B cell (primary cell): Measurements from ENCODE around the gene HNRNPAB. TPM values are rescaled to one million over a fixed set of nuclear protein-coding genes. Genes with fewer than 3 reads are reported as not detected.

Source experiments
- ATAC-seq: fragments of 200-7000 bp; cut with Tn5 transposase; one replicate; pipeline ENCODE4 v1.10.0; 2021; ENCODE audit warnings: low read depth, mild to moderate bottlenecking, moderate number of reproducible peaks, moderate library complexity
- CTCF ChIA-PET: fragments of 350-600 bp; sonication (Branson Sonifier 250); formaldehyde crosslinking; loops from one replicate; lab custom pipeline; 2021; ENCODE audit warnings: antibody characterized with exemption, inconsistent platforms; lab: Charles Lee
- POLR2A ChIA-PET: fragments of 350-600 bp; sonication (Branson Sonifier 250); formaldehyde crosslinking; loops from one replicate; lab custom pipeline; 2021; ENCODE audit warnings: antibody characterized with exemption; lab: Charles Lee
- DNase-seq: peaks from one replicate; pipeline ENCODE4 v3.0.0; 2013
- H2AFZ ChIP-seq: 2 replicates; pipeline ENCODE4 v1.6.1; 2012; ENCODE audit warnings: mild to moderate bottlenecking, low read depth, low read length; ENCODE audit not compliant: insufficient read depth, poor library complexity, severe bottlenecking
- H3K27ac ChIP-seq, 2 donors: 1 replicate in 1 of 2; 2 replicates in 1 of 2; pipeline ENCODE4 v1.5.1; 2012 to 2013; ENCODE audit warnings: low read length in 2 of 2, mild to moderate bottlenecking in 2 of 2, moderate library complexity in 1 of 2
- H3K27me3 ChIP-seq, 4 experiments: fragments of 200-600 bp in 1 of 4; sonication (generic) in 1 of 4; replicated peaks in 1 of 4; 1 replicate in 2 of 4; 2 replicates in 2 of 4; pipeline versions ENCODE4 v1.6.1 to v1.7.0; 2013 to 2016; ENCODE audit warnings: low read length in 3 of 4, mild to moderate bottlenecking in 2 of 4, mixed read lengths in 1 of 4, moderate library complexity in 1 of 4; ENCODE audit not compliant: insufficient read depth in 4 of 4, control insufficient read depth in 3 of 4; ENCODE audit errors: control extremely low read depth in 1 of 4
- H3K36me3 ChIP-seq, 2 experiments: replicated peaks in 1 of 2; 1 replicate in 1 of 2; 2 replicates in 1 of 2; pipeline versions ENCODE4 v1.6.1 to v1.7.1; 2013; ENCODE audit warnings: low read length in 1 of 2; ENCODE audit not compliant: insufficient read depth in 2 of 2, control insufficient read depth in 1 of 2; ENCODE audit errors: control extremely low read depth in 1 of 2, extremely low read depth in 1 of 2
- H3K4me1 ChIP-seq, 2 donors: fragments of 200-600 bp in 1 of 2; sonication (generic) in 1 of 2; 1 replicate in 1 of 2; 2 replicates in 1 of 2; pipeline versions ENCODE4 v1.5.1 to v1.6.1; 2013 to 2017; ENCODE audit warnings: low read length in 2 of 2; ENCODE audit not compliant: control insufficient read depth in 2 of 2, insufficient read depth in 2 of 2
- H3K4me2 ChIP-seq: replicated peaks from 2 replicates; pipeline ENCODE3; 2012; ENCODE audit warnings: mild to moderate bottlenecking, low read depth, low read length; ENCODE audit not compliant: poor library complexity, severe bottlenecking
- H3K4me3 ChIP-seq, 5 experiments: fragments of 200-600 bp in 1 of 5; sonication (generic) in 1 of 5; 1 replicate in 3 of 5; 2 replicates in 2 of 5; pipeline versions ENCODE4 v1.5.1 to v1.7.0; 2011 to 2016; ENCODE audit warnings: low read length in 4 of 5, mild to moderate bottlenecking in 4 of 5, low read depth in 2 of 5, control low read depth in 1 of 5, moderate library complexity in 1 of 5; ENCODE audit not compliant: insufficient read depth in 1 of 5; ENCODE audit errors: control extremely low read depth in 1 of 5, extremely low read depth in 1 of 5
- H3K79me2 ChIP-seq: fragments of 200-600 bp; sonication (generic); one replicate; pipeline ENCODE4 v1.6.0; 2016; ENCODE audit warnings: low read length; ENCODE audit not compliant: control insufficient read depth, insufficient read depth
- H3K9ac ChIP-seq: fragments of 200-600 bp; sonication (generic); 2 replicates; pipeline ENCODE4 v1.6.1; 2017; ENCODE audit warnings: mild to moderate bottlenecking, low read length, moderate library complexity
- H3K9me3 ChIP-seq, 3 donors: one replicate each; pipeline versions ENCODE4 v1.6.1 to v1.7.1; 2013; ENCODE audit warnings: low read length in 2 of 3; ENCODE audit not compliant: control insufficient read depth in 2 of 3, insufficient read depth in 1 of 3; ENCODE audit errors: control extremely low read depth in 1 of 3
- H4K20me1 ChIP-seq: 2 replicates; pipeline ENCODE4 v1.6.0; 2012; ENCODE audit warnings: mild to moderate bottlenecking, low read length; ENCODE audit not compliant: insufficient read depth, control insufficient read depth, poor library complexity, severe bottlenecking
- H3K27ac Mint-ChIP-seq: one replicate; pipeline ENCODE4 v1.8.0; 2021; ENCODE audit warnings: mixed read lengths
- H3K27me3 Mint-ChIP-seq: one replicate; pipeline ENCODE4 v1.8.0; 2021; ENCODE audit warnings: mixed read lengths
- H3K4me1 Mint-ChIP-seq: one replicate; pipeline ENCODE4 v1.8.0; 2021; ENCODE audit warnings: mixed read lengths
- H3K4me3 Mint-ChIP-seq: one replicate; pipeline ENCODE4 v1.8.0; 2021; ENCODE audit warnings: mixed read lengths
- H3K9me3 Mint-ChIP-seq: one replicate; pipeline ENCODE4 v1.8.0; 2022; ENCODE audit warnings: mixed read lengths; ENCODE audit not compliant: insufficient read depth
- EZH2 ChIP-seq: IDR thresholded peaks from 2 replicates; pipeline ENCODE4 v1.6.1; 2012; ENCODE audit warnings: borderline replicate concordance, low read depth, mild to moderate bottlenecking, moderate library complexity, low read length; ENCODE audit not compliant: insufficient read depth, poor library complexity, severe bottlenecking
- WGBS: methylation state at CpG from one replicate; pipeline ENCODE4 v1.1.5; 2013; ENCODE audit warnings: missing lambda C conversion rate; ENCODE audit not compliant: insufficient coverage; 5-methylcytosine and 5-hydroxymethylcytosine counted together
- intact Hi-C: fragments of 100-400 bp; cut with micrococcal nuclease; formaldehyde crosslinking; loops from one replicate; pipeline ENCODE4 v1.10.0; 2022
- polyA plus RNA-seq: library from polyadenylated mRNA; depleted of rRNA; stranded (reverse); fragments of >200 nt; gene quantifications from 2 replicates; pipeline ENCODE4 v1.2.3, GENCODE V29; 2012
- total RNA-seq, 2 donors: library from RNA; stranded (reverse); fragments of 120-200 nt in 1 of 2; gene quantifications; 1 replicate in 1 of 2; 2 replicates in 1 of 2; pipeline versions ENCODE4 v1.2.3 to v1.2.4, GENCODE V29; 2013 to 2022
- TF ChIP-seq, protein P1 (sequence below): fragments of 200-600 bp; IDR thresholded peaks from one replicate; pipeline ENCODE4 v1.8.0; 2022; ENCODE audit warnings: antibody characterized with exemption, mild to moderate bottlenecking

Gene HNRNPAB
- total and polyA plus RNA-seq, 2 donors (not counting 1 experiment from before 2014, with no cell fraction given) = 25.1 to 75.1 TPM

DNA sequence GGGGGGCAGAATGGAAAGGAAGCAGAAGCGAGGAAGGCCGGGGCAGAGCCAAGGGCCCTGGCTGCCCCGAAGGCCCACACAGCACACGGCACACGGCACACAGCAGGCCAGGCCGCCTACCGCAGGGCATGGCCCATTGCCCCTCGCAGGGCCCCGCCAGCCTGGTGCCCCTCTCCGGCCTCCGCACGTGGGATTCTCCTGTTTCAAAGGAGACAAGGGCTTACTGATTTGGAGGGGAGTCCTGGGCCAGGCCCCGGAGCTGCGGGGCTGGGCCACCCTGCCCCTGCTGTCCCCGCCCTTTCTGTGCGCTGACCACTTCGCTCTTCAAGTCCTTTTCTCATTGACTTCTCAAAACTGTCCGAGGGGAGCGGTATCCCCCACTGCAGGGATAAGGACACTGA, 36.0 kb downstream of the HNRNPAB start:
- Mint-ChIP-seq H3K27me3 (no peaks in the 10 kb centered on the region), H3K9me3 (no peaks in the 10 kb centered on the region), H3K27ac (peak overlapping the region; percentile 89), H3K4me1 (peaks cover 41% of the 10 kb centered on the region), H3K4me3 (peak overlapping the region; percentile 68)
- no peaks in the 10 kb centered on the region for H3K27me3 ChIP-seq
- POLR2A ChIA-PET = interaction anchor here (1.3 kb wide), 1 partner anchor 36 kb away, joined by 3 read pairs; the partner anchor contains the start of gene HNRNPAB
- intact Hi-C loops = loop anchor here (10.0 kb wide), 1 partner anchor 1454 kb away; the partner anchor contains the start of gene CANX
- H3K4me2 ChIP-seq = peak overlapping the region; percentile 81
- H3K9me3 ChIP-seq = no peaks in the 10 kb centered on the region
- peaks cover 37 to 51% of the 10 kb centered on the region in 2 donors for H3K4me1 ChIP-seq
- peak overlapping the region; percentile 72 to 76 for H3K27ac ChIP-seq
- H3K36me3 ChIP-seq = no peaks in the 10 kb centered on the region
- TF ChIP-seq, protein P1, sequence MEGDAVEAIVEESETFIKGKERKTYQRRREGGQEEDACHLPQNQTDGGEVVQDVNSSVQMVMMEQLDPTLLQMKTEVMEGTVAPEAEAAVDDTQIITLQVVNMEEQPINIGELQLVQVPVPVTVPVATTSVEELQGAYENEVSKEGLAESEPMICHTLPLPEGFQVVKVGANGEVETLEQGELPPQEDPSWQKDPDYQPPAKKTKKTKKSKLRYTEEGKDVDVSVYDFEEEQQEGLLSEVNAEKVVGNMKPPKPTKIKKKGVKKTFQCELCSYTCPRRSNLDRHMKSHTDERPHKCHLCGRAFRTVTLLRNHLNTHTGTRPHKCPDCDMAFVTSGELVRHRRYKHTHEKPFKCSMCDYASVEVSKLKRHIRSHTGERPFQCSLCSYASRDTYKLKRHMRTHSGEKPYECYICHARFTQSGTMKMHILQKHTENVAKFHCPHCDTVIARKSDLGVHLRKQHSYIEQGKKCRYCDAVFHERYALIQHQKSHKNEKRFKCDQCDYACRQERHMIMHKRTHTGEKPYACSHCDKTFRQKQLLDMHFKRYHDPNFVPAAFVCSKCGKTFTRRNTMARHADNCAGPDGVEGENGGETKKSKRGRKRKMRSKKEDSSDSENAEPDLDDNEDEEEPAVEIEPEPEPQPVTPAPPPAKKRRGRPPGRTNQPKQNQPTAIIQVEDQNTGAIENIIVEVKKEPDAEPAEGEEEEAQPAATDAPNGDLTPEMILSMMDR = no peak
- TF ChIP-seq EZH2 = no peak
- CTCF ChIA-PET = interaction anchor here (1.5 kb wide), 1 partner anchor 11 kb away, joined by 6 read pairs; no protein-coding TSS in a partner anchor
- peak overlapping the region; percentile 80 for H2AFZ ChIP-seq
- no peaks in the 10 kb centered on the region for H4K20me1 ChIP-seq
- H3K4me3 ChIP-seq = peak overlapping the region in 3 of 5 experiments; percentile 21 to 50 (median 31)
- DNase-seq = peak; percentile 38
- H3K9ac ChIP-seq = peak overlapping the region; percentile 28
- whole genome bisulfite sequencing = 38% methylated on average over 16 of the region's 19 CpGs
- H3K79me2 ChIP-seq = no peaks in the 10 kb centered on the region
- peak; percentile 16 for ATAC-seq

DNA sequence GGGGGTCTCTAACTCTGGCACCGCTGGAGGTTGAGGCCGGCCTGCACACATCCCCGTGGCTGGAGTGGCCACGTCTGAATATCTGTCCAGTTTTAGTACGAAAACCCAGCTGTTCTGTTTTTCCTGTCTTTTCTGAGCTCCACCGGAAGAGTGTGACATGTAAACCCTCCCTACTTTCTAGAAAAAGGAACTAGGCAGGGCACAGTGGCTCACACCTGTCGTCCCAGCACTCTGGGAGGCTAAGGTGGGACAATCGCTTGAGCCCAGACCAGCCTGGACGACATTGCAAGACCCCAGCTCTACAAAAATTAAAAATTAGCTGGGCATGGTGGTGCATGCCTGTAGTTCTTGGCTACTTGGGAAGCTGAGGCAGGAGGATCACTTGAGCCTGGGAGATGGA, 36.4 kb downstream of the HNRNPAB start:
- no peaks in the 10 kb centered on the region for H4K20me1 ChIP-seq
- H3K9ac ChIP-seq = peak overlapping the region; percentile 28
- peak overlapping the region; percentile 72 to 76 for H3K27ac ChIP-seq
- H3K9me3 Mint-ChIP-seq = no peaks in the 10 kb centered on the region
- H3K4me1 ChIP-seq = peaks cover 37 to 51% of the 10 kb centered on the region in 2 donors
- peak overlapping the region; percentile 81 for H3K4me2 ChIP-seq
- 2% methylated on average over 9 of the region's 9 CpGs for WGBS
- intact Hi-C loops = loop anchor here (10.0 kb wide), 1 partner anchor 1454 kb away; the partner anchor contains the start of gene CANX
- CTCF ChIA-PET = interaction anchor here (1.5 kb wide), 1 partner anchor 10 kb away, joined by 6 read pairs; no protein-coding TSS in a partner anchor
- H2AFZ ChIP-seq = peak overlapping the region; percentile 80
- H3K27me3 Mint-ChIP-seq = no peaks in the 10 kb centered on the region
- DNase-seq (peak; percentile 45), ATAC-seq (peak; percentile 44)
- H3K4me3 Mint-ChIP-seq = peak overlapping the region; percentile 68
- H3K36me3 ChIP-seq = no peaks in the 10 kb centered on the region
- H3K4me3 ChIP-seq = peak overlapping the region in 4 of 5 experiments; percentile 5 to 50 (median 26)
- H3K27ac Mint-ChIP-seq = peak overlapping the region; percentile 86
- POLR2A ChIA-PET = interaction anchor here (1.3 kb wide), 1 partner anchor 37 kb away, joined by 3 read pairs; the partner anchor contains the start of gene HNRNPAB
- H3K79me2 ChIP-seq = no peaks in the 10 kb centered on the region
- H3K9me3 ChIP-seq = peaks cover 0 to 1% (median 0%) of the 10 kb centered on the region in 3 donors
- no peaks in the 10 kb centered on the region for H3K27me3 ChIP-seq
- TF ChIP-seq, protein P1 = no peak
- no peak for TF ChIP-seq EZH2
- H3K4me1 Mint-ChIP-seq = peaks cover 41% of the 10 kb centered on the region
